Activated CD4-positive, alpha-beta T cell treated with anti-CD3 and anti-CD28 coated beads, Interleukin-10, Interleukin-2, amounts not matched to agents 100 ng/mL and 50 ng/mL, durations not matched to agents 16 hours and 8 hours (primary cell): ENCODE results near the gene SZT2.
"Not testable (repeated sequence)": the region's sequence is repeated elsewhere in the genome, so short reads cannot be mapped to it uniquely, and the experiment has no call there.

Experiments used
- DNase-seq: peaks from one replicate; pipeline ENCODE4 v3.0.0-alpha.2; 2020

Gene SZT2

GRCh38 chr1:43392702-43393101 is 3.0 kb downstream of the SZT2 start:
- no peak for DNase-seq

GRCh38 chr1:43395523-43395922 is 5.8 kb downstream of the SZT2 start:
- no peak for DNase-seq

- DNase-seq = no peak
Observed at GRCh38 chr1:43396059-43396458, 6.4 kb downstream of the SZT2 start.

GRCh38 chr1:43398227-43398626 is 8.5 kb downstream of the SZT2 start:
- DNase-seq = no peak

DNA sequence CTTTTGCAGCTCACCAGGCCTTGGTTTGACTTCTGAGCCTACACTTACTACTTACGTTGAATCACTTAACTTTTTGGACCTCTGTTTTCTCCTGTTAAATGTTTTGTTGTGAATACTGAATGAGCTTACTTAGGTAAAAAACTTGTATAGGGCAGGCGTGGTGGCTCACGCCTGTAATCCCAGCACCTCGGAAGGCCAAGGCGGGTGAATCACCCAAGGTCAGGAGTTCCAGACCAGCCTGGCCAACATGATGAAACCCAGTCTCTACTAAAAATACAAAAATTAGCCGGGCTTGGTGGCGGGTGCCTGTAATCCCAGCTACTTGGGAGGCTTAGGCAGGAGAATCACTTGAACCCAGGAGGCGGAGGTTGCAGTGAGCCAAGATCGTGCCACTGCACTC is 10.7 kb downstream of the SZT2 start:
- DNase-seq = not testable (repeated sequence)

- DNase-seq = no peak
Observed at GRCh38 chr1:43402089-43402865, 12.6 kb downstream of the SZT2 start.

DNA sequence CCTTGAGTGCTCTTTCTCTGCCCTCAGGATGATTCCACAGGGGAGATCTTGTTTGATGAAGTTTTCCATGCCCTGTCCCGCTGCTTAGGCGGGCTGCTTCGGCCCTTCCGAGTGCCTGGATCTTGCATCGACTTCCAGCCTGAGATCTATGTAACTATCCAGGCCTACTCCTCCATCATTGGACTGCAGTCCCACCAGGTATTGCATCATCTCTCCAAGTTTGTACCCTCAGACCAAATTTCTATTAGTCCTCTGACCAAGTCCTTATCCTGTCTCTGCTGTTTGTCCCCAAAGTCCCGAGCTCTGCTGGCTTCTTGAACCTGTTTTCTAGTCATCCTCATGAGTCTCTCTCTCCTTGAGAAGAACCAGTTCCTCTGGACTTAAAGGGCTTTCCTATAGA is 14.7 kb downstream of the SZT2 start:
- DNase-seq = no peak

DNA sequence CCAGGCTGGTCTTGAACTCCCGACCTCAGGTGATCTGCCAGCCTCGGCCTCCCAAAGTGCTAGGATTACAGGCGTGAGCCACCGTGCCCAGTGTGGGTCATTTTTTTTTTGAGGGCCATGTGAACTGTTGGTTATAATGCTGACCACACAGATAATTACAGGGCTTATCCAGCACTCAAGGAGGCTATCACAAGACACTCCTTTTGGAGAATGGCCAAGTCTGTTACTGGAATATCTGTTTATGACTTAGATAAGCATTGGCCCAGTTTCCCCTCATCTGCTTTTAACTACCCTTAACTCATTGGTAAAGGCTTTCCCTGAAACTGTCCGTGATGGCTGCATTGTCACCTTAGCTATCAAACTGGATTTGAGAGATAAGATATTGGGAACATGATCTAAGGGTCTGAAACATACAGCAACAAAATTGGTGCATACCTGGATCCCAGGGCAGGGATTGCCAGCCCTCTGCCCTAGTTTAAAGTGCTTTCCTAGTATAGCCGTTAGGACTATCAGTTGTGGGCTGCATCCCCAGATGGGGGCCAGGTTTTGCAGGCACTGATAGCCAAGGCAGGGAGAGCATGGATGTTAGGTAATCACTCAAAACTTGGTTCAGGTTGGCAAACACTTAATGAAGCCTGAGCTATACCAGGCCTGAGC is 15.6 kb downstream of the SZT2 start:
- DNase-seq = no peak

DNA sequence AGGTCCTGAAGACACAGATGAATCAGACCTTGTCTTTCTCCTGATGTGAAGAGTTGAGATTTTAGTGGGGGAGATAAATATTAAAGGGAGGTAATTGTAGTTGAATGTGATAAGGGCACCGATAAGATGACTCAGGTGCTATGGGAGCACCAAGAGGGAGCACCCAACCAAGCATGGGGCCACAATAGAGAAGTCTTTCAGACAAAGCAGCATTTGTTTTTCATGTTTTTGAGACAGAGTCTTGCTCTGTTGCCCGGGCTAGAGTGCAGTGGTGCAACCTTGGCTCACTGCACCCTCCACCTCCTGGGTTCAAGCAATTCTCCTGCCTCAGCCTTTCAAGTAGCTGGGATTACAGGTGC is 16.2 kb downstream of the SZT2 start:
- no peak for DNase-seq

GRCh38 chr1:43410571-43410970 is 20.9 kb downstream of the SZT2 start:
- no peak for DNase-seq

DNA sequence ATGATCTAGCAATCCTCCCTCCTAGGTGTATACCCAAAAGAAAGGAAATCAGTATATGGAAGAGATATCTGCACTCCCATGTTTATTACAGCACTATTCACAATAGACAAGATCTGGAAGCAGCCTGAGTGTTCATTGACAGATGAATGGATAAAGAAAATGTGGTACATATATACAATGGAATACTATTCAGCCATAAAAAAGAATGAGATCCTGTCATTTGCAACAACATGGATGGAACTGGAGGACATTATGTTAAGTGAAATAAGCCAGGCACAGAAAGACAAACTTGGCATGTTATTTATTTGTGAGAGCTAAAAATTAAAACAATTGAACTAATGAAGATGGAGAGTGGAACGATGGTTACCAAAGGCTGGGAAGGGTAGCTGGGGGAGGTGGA is 23.7 kb downstream of the SZT2 start:
- DNase-seq = not testable (repeated sequence)

DNA sequence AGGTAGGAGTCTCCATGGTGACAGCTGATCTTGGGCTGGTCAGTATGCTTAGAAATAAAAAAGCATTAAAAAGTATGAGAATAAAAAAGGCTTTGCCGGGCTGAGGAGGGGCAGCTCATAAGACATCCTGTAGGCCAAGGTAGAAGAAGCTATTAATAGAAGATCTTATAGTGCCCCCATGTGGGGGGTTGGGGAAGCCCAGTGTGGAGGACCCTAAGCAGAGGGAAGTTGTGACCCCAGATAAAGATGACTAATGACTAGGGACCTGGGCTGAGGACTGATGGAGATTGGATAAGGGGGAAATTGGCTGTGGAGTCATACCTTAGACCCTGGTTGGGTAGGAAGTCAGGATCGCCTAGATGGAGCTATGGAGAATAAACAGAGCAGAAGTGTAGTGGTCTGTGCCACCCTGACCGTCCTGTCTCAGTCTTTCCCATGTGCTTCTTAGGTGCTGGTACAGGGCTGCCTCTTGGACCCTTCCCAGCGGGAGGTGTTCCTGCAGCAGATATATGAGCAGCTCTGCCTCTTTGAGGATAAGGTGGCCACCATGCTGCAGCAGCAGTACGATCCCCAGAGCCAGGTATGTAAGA is 25.0 kb downstream of the SZT2 start:
- DNase-seq = peak; percentile 69

GRCh38 chr1:43415901-43416300 is 26.2 kb downstream of the SZT2 start:
- no peak for DNase-seq

DNA sequence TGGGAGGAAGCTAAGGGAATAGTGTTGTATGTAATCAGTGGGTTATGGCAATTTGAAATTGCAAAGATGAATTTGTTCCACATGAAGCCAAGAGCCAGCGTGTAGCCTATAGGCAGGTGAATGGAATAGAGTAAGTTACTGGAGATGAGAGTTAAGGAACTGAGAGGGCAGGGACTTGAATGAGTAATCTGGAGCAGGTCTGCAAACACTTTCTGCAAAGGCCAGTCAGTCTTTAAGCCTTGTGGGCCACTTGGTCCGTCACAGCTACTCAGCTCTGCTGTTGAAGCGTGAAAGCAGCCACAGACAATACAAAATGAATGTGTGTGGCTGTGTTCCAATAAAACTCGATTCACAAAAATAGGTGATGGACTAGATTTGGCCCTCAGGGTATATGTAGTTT is 29.2 kb downstream of the SZT2 start:
- no peak for DNase-seq

- DNase-seq = no peak
Observed at GRCh38 chr1:43419627-43420425, 30.1 kb downstream of the SZT2 start.

DNA sequence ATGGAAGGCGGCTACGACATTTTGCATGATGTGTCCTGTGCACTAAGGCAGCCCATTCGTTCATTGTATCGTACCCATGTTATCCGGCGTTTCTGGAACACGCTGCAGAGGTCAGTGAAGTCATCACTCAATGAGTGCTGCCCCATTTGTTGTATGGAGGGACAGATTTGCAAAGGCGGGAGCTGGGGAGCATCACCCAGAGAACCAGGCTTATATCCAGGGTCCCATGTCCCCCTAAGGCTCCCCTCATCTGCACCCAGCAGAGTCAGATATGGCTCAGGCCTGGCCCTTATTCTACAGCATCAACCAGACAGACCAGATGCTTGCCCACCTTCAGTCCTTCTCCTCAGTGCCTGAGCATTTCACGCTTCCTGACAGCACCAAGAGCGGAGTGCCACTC is 31.2 kb downstream of the SZT2 start:
- no peak for DNase-seq

DNA sequence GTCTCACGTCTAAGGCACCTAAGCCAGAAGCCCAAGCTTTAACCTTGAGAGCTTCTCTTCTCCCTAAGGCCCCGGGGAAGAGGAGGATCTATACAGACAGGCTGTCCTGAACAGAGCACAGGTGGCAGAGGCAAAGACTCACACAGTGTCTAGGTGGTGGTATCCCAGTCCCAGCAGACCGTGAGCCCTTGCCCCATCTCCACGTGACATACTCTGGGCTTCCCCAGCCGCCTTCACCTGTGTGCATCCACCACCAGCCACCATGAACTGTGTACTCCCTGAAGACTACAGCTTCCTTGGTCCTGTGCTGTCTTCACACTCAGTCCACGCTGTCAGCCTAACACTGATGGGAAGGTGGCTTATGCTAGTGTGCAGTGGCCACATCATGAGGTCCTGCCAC is 31.7 kb downstream of the SZT2 start:
- no peak for DNase-seq

DNA sequence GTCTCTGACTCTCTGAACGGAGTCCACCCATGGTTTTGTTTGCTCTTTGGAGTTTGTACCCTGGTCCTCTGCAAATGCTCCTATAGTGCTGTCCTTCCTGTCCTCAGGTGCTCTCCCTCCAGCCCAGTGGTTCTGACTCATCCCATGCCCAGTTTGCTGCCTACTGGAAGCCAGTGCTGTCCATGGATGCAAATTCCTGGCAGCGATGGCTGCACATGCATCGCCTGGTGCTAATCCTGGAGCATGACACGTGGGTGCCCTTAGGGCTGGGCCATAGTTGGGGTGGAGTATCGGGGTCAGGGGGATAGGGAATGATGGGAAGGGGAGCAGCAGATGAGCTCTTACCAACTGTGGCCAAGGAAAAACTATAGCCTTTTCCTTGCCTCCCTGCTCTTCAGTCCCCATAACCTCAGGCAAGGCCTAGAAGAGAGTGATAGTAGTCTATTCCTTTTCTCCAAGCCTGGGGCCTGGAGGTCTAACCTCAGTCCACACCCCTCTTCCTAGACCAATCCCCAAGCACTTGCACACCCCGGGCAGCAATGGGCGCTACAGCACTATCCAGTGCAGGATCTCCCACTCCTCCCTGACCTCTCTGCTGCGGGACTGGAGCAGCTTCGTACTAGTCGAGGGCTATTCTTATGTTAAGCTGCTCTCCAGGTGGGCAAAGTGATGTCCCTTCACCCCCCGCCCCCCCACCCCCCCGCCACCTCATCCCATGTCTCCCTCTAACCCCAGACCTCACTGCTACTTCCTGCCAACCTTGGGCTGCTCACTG is 32.5 kb downstream of the SZT2 start:
- DNase-seq = no peak

DNA sequence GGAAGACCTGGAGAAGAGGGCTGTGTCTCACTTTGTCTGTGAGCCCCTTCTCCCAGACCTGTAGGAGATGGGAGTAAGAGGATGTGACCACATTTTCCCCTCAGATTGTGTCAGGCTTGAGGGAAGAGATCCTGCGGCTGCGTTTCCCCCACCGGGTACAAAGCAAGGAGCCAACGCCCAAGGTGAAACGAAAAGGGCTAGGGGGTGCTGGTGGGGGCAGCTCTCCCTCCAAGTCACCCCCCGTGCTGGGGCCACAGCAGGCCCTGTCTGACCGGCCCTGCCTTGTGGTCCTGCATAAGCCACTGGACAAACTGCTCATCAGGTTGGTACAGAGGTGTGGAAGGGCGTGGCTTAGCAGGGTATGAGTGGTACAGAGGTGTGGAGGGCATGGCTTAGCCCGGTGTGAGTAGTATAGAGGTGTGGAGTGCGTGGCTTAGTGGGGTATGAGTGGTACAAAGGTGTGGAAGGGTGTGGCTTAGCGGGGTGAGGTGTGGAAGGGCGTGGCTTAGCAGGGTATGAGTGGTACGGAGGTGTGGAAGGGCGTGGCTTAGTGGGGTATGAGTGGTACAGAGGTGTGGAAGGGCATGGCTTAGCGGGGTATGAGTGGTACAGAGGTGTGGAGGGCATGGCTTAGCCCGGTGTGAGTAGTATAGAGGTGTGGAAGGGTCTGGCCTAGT is 33.4 kb downstream of the SZT2 start:
- peak; percentile 4 for DNase-seq

DNA sequence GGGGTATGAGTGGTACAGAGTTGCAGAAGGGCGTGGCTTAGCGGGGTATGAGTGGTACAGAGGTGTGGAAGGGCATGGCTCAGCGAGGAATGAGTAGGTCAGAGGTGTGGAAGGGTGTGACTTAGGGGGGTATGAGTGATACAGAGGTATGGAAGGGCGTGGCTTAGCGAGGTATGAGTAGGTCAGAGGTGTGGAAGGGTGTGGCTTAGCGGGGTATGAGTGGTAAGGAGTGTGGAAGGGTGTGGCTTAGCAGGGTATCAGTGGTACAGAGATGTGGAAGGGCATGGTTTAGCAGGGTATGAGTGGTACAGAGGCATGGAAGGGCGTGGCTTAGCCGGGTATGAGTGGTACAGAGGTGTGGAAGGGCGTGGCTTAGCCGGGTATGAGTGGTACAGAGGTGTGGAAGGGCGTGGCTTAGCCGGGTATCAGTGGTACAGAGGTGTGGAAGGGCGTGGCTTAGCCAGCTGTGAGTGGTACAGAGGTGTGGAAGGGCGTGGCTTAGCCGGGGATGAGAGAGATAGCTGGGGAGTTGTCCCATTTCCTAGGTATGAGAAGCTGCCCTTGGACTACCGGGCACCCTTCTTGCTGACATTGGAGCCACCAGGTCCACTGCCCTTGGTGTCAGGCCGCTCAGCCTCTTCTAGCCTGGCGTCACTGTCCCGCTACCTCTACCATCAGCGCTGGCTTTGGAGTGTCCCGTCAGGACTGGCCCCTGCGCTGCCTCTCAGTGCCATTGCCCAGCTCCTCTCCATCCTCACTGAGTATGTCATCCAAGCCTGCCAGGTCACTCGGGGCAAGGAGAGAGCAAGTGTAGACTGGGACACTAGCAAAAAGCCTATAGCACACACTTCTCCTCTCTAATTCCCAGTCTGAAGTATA is 34.2 kb downstream of the SZT2 start:
- peak; percentile 31 for DNase-seq

GRCh38 chr1:43425045-43425444 is 35.3 kb downstream of the SZT2 start:
- no peak for DNase-seq
